Mammary epithelial cell (primary cell): ENCODE results near the gene HID1.

Source experiments
- CTCF ChIP-seq, 2 donors: IDR thresholded peaks in 1 of 2; conservative IDR thresholded peaks in 1 of 2; 2 replicates each; pipeline ENCODE4 v1.5.1; 2011 to 2012; ENCODE audit warnings: inconsistent platforms in 2 of 2, low read length in 2 of 2, mild to moderate bottlenecking in 2 of 2, control low read depth in 1 of 2, low read depth in 1 of 2; ENCODE audit not compliant: insufficient read depth in 1 of 2; ENCODE audit errors: extremely low read depth in 1 of 2
- EZH2 ChIP-seq: IDR thresholded peaks from 2 replicates; pipeline ENCODE4 v1.6.1; 2012; ENCODE audit warnings: low read length, inconsistent platforms, borderline replicate concordance

- TF ChIP-seq CTCF (conservative IDR thresholded peaks at IDR 0.05 in 1 of 2, IDR thresholded peaks at IDR 0.05 in 1 of 2; ENCODE audit: extremely low read depth in 1 of 2, insufficient read depth in 1 of 2, low read depth in 1 of 2, low read length in 2 of 2) (no peak), EZH2 (no peak)
Measured at GRCh38 chr17:74950207-74950606, 22.4 kb downstream of the HID1 start.
